NCI-H187 treated with DMSO at 0.1 percent for 48 hours (cell line): ENCODE results near the gene APH1B.
"Not testable (repeated sequence)": the region's sequence is repeated elsewhere in the genome, so short reads cannot be mapped to it uniquely, and the experiment has no call there.

Experiments
- DNase-seq: peaks from one replicate; lab custom pipeline; 2025; lab: John Stamatoyannopoulos, UW

Gene APH1B

DNA sequence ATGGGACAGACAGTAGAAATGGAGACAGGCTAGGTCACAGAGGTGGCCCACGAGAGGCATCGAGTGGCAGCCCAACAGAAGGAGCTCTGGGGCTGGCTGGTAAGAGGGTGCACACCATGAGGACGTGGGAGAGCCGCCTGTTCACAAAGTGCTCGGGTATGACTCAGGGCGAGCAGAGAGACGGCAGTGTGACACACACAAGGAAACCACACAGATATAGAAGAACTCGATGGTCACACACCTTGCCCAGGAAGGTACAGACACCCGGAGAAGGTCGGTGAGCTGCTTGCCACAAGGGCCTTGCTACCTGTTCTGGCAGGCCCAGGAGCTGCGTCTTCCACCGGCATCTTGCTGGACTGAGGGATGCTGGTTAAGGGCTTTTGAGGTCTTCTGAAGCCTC is 54.1 kb downstream of the APH1B start:
- no peak for DNase-seq

DNA sequence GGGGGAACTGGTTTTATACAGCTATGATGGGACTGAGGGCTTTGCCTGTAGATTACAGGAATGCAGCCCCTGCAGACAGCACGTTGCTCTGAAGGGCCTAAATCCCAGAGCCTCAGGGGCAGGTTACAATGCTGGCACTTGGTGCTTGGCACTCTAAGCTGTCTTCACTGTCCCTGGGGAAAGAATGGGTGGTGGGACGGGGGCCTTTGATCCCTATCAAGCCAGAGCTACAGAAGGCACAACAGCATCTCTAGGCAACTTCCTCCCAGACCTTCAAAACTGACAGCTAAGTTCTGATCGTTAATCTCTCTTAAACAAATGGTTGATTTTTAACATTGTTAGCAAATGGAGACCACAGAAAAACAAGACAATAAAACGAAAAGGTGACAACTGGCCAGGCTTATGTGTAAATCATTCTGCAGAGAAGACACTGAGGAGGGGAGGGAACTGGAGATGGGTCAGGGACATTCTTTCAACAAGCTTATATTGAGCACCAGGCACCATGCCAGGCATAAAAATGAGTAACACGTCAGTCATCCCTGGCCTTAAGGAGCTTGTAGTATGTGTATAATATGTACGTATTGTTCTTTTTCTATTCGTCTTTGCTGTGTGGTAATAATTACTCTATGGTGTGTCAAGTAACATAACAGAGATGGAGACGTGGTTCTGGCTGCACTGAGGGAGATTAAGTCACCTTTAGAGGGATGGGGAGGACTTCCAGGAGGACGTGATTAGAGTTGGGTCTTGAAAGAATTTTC is 55.1 kb downstream of the APH1B start:
- no peak for DNase-seq

- no peak for DNase-seq
Observed at GRCh38 chr15:63334821-63335220, 57.4 kb downstream of the APH1B start.

- DNase-seq = no peak
Observed at GRCh38 chr15:63335543-63336240, 58.3 kb downstream of the APH1B start.

DNA sequence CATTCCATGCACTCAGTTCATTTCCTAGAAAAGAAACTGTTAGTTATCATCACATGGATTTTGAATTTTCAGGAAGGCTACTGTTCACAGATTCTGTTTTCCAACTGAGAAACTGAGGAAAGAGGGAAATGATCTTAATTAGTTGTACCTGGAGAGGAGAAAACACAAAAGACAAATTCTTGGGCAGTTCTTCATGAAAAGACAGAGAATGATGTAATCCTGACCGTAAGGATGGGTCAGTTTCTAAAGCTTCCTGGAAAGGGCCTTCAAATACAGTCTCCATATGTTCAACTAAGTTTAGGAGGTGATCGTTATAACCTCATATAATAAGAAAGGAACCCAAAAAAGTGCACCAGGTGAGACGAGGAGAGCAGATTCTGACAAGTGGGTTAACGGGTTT is 59.6 kb downstream of the APH1B start:
- DNase-seq = no peak

DNA sequence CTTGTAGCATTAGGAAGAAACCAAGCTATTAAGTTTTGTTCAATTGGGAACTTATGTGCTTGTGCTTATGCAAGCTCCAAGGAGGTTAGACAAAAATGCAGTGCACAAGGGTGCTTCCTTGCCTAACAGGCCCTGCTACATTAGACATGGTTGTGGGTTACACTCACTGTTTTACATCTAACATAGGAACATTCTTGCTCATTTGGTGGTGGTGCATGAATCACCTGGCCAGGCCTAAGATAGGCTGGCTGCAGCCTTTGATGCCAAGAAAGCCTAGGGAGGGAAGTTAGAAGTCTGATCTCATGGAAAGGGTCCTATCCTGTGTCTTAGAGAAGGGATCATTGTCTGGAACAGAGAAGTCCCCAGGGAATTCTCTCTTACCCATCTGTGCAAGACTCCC is 60.8 kb downstream of the APH1B start:
- no peak for DNase-seq

DNA sequence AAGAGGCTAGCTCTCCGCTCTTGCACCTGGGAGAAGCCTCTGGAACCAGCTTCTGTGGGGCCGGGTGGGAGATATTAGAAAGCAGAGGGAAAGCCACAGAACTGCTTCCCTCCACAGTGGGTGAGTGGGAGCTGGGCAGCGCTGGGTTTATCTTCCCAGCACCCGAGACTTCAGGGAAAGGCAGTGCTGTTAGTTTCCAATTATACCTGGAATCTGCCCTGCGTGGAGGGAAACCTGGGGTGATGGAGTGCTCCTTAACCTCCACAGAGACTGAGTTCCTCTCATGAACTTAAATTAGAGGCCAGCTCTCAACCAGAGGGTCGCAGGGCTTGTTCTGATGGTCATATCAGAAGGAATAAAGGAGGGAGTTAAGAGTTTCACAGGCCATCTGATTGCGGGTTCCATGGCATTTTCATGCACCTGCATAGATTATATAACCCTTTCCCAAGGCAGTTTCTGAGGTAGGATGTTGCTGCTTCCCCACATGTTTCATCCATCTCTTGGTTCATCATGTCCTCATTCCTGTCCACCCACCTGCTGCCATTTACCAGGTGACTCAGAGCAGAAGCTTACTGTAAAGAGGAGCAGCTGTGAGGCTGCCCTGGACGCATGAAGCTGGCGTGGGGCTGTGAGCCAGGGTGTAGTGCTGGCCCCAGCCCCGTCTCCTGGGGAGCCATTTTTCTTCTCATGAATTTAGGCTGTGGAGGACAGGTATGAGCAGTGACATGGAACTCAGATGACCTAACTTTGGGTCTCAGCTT is 61.8 kb downstream of the APH1B start:
- DNase-seq = no peak

GRCh38 chr15:63339836-63340235 is 62.4 kb downstream of the APH1B start:
- DNase-seq = no peak

GRCh38 chr15:63340353-63340752 is 62.9 kb downstream of the APH1B start:
- no peak for DNase-seq

- DNase-seq = no peak
Observed at GRCh38 chr15:63340878-63341277, 63.5 kb downstream of the APH1B start.

- no peak for DNase-seq
Observed at GRCh38 chr15:63341898-63342297, 64.5 kb downstream of the APH1B start.

GRCh38 chr15:63342996-63343562 is 65.7 kb downstream of the APH1B start:
- DNase-seq = not testable (repeated sequence)

DNA sequence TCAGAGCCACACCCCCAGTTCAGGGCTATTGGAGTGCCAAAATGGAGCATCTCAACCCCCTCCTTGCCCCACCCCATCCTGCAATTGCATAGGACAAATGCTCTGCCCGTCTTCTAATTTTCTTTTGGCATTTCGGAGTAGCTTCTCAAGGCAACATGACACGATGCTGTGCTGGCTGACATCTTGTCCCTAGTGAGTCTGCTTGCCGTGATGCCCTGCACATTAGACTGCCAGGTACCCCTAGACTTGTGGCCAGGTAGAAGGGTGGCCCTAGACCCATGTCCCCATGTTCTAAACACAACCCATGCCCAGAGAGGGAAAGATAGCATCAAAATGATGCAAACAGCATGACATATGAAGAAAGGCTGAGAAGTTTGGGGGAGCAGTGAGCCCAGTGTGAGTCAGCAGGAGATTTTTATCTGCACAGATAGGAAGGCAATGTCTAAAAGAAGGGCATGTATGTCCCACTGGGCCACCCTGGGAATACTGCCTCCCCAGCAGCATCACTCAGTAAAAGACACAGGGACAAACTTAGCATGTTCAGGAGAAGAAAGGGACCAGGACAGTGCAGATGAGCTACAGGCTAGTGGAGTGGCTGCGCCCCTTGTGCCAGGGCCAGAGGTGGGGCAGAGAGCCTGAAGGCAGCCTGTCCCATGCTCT is 67.5 kb downstream of the APH1B start:
- no peak for DNase-seq

DNA sequence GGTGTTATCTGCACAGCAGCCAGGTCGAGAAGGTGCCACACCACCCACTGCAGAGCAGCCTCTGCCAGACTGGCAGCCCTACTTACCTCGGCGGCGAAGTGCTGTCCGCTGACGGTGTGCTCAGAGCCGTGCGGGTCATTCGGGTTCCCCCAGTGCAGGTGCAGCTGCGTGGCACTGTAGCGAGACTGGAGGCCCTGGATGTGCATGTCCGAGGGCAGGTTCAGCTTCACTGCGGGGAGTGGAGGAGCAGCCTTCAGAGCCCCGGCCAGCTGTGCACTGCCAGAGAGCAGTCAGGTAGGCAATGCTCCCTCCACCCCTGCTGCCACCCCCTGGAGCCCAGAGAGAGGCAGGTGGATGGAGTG is 68.0 kb downstream of the APH1B start:
- DNase-seq = no peak

- no peak for DNase-seq
Observed at GRCh38 chr15:63347074-63347857, 69.9 kb downstream of the APH1B start.

GRCh38 chr15:63348392-63348791 is 71.0 kb downstream of the APH1B start:
- DNase-seq = no peak

DNA sequence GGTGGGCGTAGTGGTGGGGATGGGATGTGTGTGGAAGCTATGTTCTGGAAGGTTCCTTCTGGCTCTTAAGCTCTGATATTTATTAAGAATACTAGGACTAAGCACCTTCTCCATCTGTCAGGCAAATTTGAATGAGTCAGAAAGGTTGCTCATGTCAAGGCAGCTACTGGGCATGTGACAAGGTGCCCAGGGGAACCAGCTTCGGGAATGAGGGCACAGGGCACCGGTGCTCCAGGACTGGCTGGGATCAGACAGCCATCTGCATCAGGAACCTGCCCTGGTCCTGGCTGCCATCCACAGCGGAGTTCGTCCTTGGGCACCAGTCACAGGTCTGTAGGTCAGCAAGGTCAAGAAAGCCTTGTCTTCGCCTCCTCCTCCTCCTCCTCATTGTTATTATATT is 71.8 kb downstream of the APH1B start:
- no peak for DNase-seq

DNA sequence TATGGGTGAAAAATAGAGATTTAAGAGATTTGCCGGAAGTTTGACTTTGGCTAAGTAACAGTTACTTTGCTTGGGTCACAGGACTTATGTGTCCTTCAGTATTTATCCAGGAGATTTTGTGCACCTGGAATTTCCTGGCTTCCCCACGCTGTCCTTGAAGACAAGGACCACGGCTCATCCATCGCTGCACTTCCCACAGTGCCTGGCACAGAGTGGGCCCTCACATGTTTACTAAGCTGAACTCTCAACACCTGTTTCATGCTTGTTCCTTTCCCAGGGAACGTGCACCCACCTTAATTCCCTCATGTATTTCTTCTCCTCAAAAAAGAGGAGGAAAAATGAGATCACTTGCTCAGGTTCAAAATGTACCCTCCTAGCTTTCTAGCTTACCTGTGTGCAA is 72.2 kb downstream of the APH1B start:
- no peak for DNase-seq

DNA sequence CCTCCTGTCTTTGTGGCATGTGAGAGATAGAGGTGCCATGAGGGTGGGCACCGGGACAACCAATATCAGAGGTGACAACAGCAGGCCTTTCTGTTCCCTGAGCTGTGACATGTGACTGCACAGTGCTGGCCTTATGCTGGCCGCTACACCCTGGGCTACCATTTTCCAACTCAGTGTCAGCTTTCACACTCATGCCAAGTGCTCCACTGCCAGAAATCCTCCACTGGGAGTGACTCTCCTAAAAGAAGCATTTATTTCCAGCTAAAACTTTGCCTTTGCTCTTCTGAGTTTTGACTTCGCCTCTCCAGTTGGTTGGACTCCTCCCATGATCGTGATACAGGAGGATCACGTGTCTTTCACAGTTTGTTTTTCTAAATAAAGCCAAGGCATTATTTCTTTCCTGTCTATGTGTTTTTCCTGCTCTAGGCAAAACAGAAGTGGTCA is 72.8 kb downstream of the APH1B start:
- no peak for DNase-seq

GRCh38 chr15:63351170-63351569 is 73.8 kb downstream of the APH1B start:
- DNase-seq = no peak

DNA sequence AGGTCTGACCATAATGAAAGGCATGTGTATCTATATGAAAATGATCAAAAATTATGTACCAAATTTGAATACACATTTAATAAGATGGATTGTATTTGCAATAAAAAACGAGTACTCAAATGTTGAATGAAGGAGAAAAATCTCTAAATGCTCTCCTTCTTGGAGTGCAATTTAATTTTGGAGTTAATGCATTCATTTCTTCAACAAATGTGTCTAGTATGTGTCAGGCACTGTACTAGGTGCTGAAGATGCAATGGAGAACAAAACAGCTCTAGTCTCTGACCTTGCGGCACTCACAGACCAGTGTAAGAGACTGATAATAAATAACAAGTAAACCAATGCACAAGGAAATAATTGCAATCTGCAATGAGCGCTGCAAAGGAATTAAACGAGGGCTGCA is 75.4 kb downstream of the APH1B start:
- no peak for DNase-seq
